PFSK-1 (cell line): ENCODE data around the gene DISP2.

Experiments used
- FOXP2 ChIP-seq: optimal IDR thresholded peaks from 2 replicates; pipeline ENCODE3; 2011; ENCODE audit warnings: borderline replicate concordance, control low read depth, inconsistent platforms; ENCODE audit not compliant: insufficient read depth; ENCODE audit errors: extremely low read length, extremely low read depth
- POLR2AphosphoS5 ChIP-seq: IDR thresholded peaks from 2 replicates; pipeline ENCODE4 v1.6.1; 2012; ENCODE audit warnings: low read depth, mild to moderate bottlenecking, control low read depth, low read length, moderate library complexity
- SIN3A ChIP-seq: IDR thresholded peaks from 2 replicates; pipeline ENCODE4 v1.6.1; 2012; ENCODE audit warnings: mild to moderate bottlenecking, low read length, moderate library complexity, borderline replicate concordance; ENCODE audit not compliant: insufficient read depth
- TAF1 ChIP-seq: IDR thresholded peaks from 2 replicates; pipeline ENCODE4 v1.6.1; 2012; ENCODE audit warnings: low read length, control low read depth, borderline replicate concordance; ENCODE audit not compliant: insufficient read depth
- TF ChIP-seq, protein P1 (sequence below), 2 experiments: IDR thresholded peaks; 2 replicates each; pipeline versions ENCODE4 v1.6.1 to v1.8.0; 2011 to 2012; ENCODE audit warnings: low read depth in 2 of 2, low read length in 2 of 2, control low read depth in 1 of 2, inconsistent platforms in 1 of 2, mild to moderate bottlenecking in 1 of 2, moderate library complexity in 1 of 2; ENCODE audit not compliant: insufficient read depth in 1 of 2

The DISP2 gene

GRCh38 chr15:40405501-40406381 lies 47.7 kb downstream of the DISP2 start, which contains the start of gene IVD:
Gene IVD (plus strand): TSS chr15:40405795. CDS start chr15:40405828, 33 bp downstream.
- TF ChIP-seq, protein P1, sequence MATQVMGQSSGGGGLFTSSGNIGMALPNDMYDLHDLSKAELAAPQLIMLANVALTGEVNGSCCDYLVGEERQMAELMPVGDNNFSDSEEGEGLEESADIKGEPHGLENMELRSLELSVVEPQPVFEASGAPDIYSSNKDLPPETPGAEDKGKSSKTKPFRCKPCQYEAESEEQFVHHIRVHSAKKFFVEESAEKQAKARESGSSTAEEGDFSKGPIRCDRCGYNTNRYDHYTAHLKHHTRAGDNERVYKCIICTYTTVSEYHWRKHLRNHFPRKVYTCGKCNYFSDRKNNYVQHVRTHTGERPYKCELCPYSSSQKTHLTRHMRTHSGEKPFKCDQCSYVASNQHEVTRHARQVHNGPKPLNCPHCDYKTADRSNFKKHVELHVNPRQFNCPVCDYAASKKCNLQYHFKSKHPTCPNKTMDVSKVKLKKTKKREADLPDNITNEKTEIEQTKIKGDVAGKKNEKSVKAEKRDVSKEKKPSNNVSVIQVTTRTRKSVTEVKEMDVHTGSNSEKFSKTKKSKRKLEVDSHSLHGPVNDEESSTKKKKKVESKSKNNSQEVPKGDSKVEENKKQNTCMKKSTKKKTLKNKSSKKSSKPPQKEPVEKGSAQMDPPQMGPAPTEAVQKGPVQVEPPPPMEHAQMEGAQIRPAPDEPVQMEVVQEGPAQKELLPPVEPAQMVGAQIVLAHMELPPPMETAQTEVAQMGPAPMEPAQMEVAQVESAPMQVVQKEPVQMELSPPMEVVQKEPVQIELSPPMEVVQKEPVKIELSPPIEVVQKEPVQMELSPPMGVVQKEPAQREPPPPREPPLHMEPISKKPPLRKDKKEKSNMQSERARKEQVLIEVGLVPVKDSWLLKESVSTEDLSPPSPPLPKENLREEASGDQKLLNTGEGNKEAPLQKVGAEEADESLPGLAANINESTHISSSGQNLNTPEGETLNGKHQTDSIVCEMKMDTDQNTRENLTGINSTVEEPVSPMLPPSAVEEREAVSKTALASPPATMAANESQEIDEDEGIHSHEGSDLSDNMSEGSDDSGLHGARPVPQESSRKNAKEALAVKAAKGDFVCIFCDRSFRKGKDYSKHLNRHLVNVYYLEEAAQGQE (IDR thresholded peaks at IDR 0.05; ENCODE audit: insufficient read depth in 1 of 2, low read depth in 2 of 2, low read length in 2 of 2), result no peak
- TF ChIP-seq FOXP2 (peak; percentile 72), POLR2AphosphoS5 (peak; percentile 91), SIN3A (no peak), TAF1 (peak; percentile 73; the same call in 1 of the 2 replicates)

- TF ChIP-seq, protein P1 (IDR thresholded peaks at IDR 0.05; ENCODE audit: insufficient read depth in 1 of 2, low read depth in 2 of 2, low read length in 2 of 2), result no peak
- TF ChIP-seq TAF1 (no peak), SIN3A (no peak), POLR2AphosphoS5 (no peak), FOXP2 (no peak)
Observed at GRCh38 chr15:40407330-40407990, 49.4 kb downstream of the DISP2 start.

DNA sequence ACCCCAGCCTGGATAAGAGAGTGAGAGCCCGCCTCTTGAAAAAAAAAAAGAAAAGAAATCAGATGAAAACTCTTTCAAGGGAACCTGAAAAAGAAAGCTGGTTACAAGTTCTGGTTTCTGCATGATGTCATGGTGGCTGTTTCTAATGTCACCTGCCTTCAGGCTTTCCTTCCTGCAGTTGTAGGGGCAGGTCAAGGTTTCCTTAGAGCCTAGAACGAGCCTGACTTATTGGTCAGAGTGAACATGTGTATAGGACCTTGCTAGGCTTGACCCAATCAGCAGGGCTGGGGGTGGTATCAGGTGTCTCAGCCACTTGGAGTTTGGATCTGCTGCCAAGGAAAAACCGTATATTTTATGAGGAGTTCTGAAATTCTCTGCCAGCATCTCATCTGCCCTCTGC lies 51.3 kb downstream of the DISP2 start:
- TF ChIP-seq SIN3A, result no peak
- TF ChIP-seq TAF1, result no peak
- TF ChIP-seq, protein P1 (IDR thresholded peaks at IDR 0.05; ENCODE audit: insufficient read depth in 1 of 2, low read depth in 2 of 2, low read length in 2 of 2), result no peak
- no peak for TF ChIP-seq POLR2AphosphoS5
- TF ChIP-seq FOXP2, result no peak

DNA sequence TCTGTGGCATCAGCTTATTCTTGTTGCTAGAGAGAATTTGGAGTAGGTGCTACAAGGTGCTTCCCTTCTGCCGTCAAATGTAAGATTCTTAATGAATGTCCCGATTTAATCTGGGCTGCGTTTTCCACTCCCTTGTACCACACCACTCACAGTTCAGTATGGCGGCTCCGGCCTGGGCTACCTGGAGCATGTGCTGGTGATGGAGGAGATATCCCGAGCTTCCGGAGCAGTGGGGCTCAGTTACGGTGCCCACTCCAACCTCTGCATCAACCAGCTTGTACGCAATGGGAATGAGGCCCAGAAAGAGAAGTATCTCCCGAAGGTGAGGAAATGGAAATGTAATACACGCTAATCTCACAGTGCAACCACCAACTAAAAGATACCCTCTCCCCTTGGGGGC lies 52.5 kb downstream of the DISP2 start:
- TF ChIP-seq, protein P1 (IDR thresholded peaks at IDR 0.05; ENCODE audit: insufficient read depth in 1 of 2, low read depth in 2 of 2, low read length in 2 of 2), result no peak
- TF ChIP-seq SIN3A (no peak), TAF1 (no peak), POLR2AphosphoS5 (no peak), FOXP2 (no peak)
